SU-DHL-6 (cell line): ENCODE measurements around the gene SSR3.

Experiments
- H2AFZ ChIP-seq: fragments of 200-600 bp; sonication (generic); 2 replicates; pipeline ENCODE4 v1.6.1; 2014; ENCODE audit warnings: low read depth, mild to moderate bottlenecking, moderate library complexity, mixed read lengths, antibody characterized with exemption, low read length; ENCODE audit not compliant: severe bottlenecking
- H3F3A ChIP-seq: fragments of 200-600 bp; shearing (Covaris generic); 2 replicates; pipeline ENCODE4 v1.6.0; 2016; ENCODE audit warnings: antibody characterized with exemption, mild to moderate bottlenecking; ENCODE audit not compliant: insufficient read depth
- H3K27ac ChIP-seq: fragments of 200-600 bp; sonication (generic); 2 replicates; pipeline ENCODE4 v1.5.1; 2016; ENCODE audit warnings: low read depth, mild to moderate bottlenecking, low read length, moderate library complexity, mixed read lengths
- H3K27me3 ChIP-seq: fragments of 200-600 bp; sonication (generic), shearing (Covaris generic); 2 replicates; pipeline ENCODE4 v1.6.0; 2014; ENCODE audit warnings: mild to moderate bottlenecking, low read length
- H3K36me3 ChIP-seq: fragments of 200-600 bp; sonication (generic); 2 replicates; pipeline ENCODE4 v1.6.1; 2014; ENCODE audit warnings: mild to moderate bottlenecking, low read length, mixed read lengths
- H3K4me2 ChIP-seq: fragments of 300-600, 200-600 bp; shearing (Covaris generic), sonication (generic); 2 replicates; pipeline ENCODE4 v1.6.0; 2014; ENCODE audit warnings: low read length, low read depth, mild to moderate bottlenecking; ENCODE audit not compliant: poor library complexity, severe bottlenecking
- H3K4me3 ChIP-seq: fragments of 200-600 bp; sonication (generic); 2 replicates; pipeline ENCODE4 v1.5.1; 2014; ENCODE audit warnings: antibody characterized with exemption, low read length, mild to moderate bottlenecking, mixed read lengths; ENCODE audit not compliant: insufficient read depth, poor library complexity, severe bottlenecking
- H3K79me2 ChIP-seq: fragments of 200-600 bp; sonication (generic); 2 replicates; pipeline ENCODE4 v1.6.1; 2014; ENCODE audit warnings: mild to moderate bottlenecking, low read length, moderate library complexity; ENCODE audit not compliant: insufficient read depth
- H3K9ac ChIP-seq: fragments of 200-600 bp; sonication (generic); 2 replicates; pipeline ENCODE4 v1.7.0; 2014; ENCODE audit warnings: mild to moderate bottlenecking, low read length
- H3K9me2 ChIP-seq: fragments of 200-600 bp; sonication (generic); replicated peaks from 2 replicates; pipeline ENCODE4 v1.6.1; 2014; ENCODE audit warnings: low read length; ENCODE audit not compliant: insufficient read depth
- H3K9me3 ChIP-seq: fragments of 200-600 bp; sonication (generic); 2 replicates; pipeline ENCODE4 v1.6.1; 2014; ENCODE audit warnings: low read length, mixed read lengths; ENCODE audit not compliant: insufficient read depth
- H4K20me1 ChIP-seq: fragments of 200-600 bp; sonication (generic); 2 replicates; pipeline ENCODE4 v1.6.1; 2014; ENCODE audit warnings: low read depth, mild to moderate bottlenecking, antibody characterized with exemption, low read length, moderate library complexity, mixed read lengths
- CTCF ChIP-seq: fragments of 200-600 bp; sonication (generic); IDR thresholded peaks from one replicate; pipeline ENCODE4 v1.5.1; 2017; ENCODE audit warnings: antibody characterized with exemption, mild to moderate bottlenecking, low read length, moderate library complexity; ENCODE audit not compliant: insufficient read depth, poor library complexity, severe bottlenecking
- EZH2phosphoT487 ChIP-seq: fragments of 200-600 bp; sonication (generic), shearing (Covaris generic); conservative IDR thresholded peaks from 2 replicates; pipeline ENCODE4 v1.6.1; 2018; ENCODE audit warnings: mild to moderate bottlenecking, antibody characterized with exemption, low read length, moderate library complexity, mixed read lengths

SSR3 gene

GRCh38 chr3:156602424-156602823 lies 47.5 kb upstream of the SSR3 start:
- no peak overlapping the region for H3K27ac ChIP-seq
- H3K9ac ChIP-seq, result no peak overlapping the region
- no peak overlapping the region for H3K4me3 ChIP-seq
- H3K79me2 ChIP-seq, result no peaks in the 10 kb centered on the region
- TF ChIP-seq CTCF, result no peak
- no peak for TF ChIP-seq EZH2phosphoT487
- no peak overlapping the region for H3K4me2 ChIP-seq
- H2AFZ ChIP-seq, result no peak overlapping the region
- H3F3A ChIP-seq, result no peaks in the 10 kb centered on the region
- H3K9me3 ChIP-seq, result no peaks in the 10 kb centered on the region
- no peaks in the 10 kb centered on the region for H3K36me3 ChIP-seq
- H3K27me3 ChIP-seq, result no peaks in the 10 kb centered on the region
- no peaks in the 10 kb centered on the region for H3K9me2 ChIP-seq
- H4K20me1 ChIP-seq, result no peaks in the 10 kb centered on the region

- TF ChIP-seq EZH2phosphoT487 (no peak), CTCF (no peak)
- no peaks in the 10 kb centered on the region for H3K79me2 ChIP-seq
- no peaks in the 10 kb centered on the region for H4K20me1 ChIP-seq
- no peak overlapping the region for H3K4me2 ChIP-seq
- no peak overlapping the region for H3K9ac ChIP-seq
- no peak overlapping the region for H2AFZ ChIP-seq
- no peak overlapping the region for H3K27ac ChIP-seq
- H3K36me3 ChIP-seq, result no peaks in the 10 kb centered on the region
- no peaks in the 10 kb centered on the region for H3F3A ChIP-seq
- no peak overlapping the region for H3K4me3 ChIP-seq
- H3K27me3 ChIP-seq, result no peaks in the 10 kb centered on the region
- no peaks in the 10 kb centered on the region for H3K9me3 ChIP-seq
- H3K9me2 ChIP-seq, result no peaks in the 10 kb centered on the region
Observed at GRCh38 chr3:156601497-156601896, 46.6 kb upstream of the SSR3 start.

- H3K9me2 ChIP-seq, result no peaks in the 10 kb centered on the region
- no peak for TF ChIP-seq CTCF
- TF ChIP-seq EZH2phosphoT487, result no peak
- no peak overlapping the region for H3K4me3 ChIP-seq
- H3K27me3 ChIP-seq, result no peaks in the 10 kb centered on the region
- no peaks in the 10 kb centered on the region for H3K36me3 ChIP-seq
- H3F3A ChIP-seq, result no peaks in the 10 kb centered on the region
- no peak overlapping the region for H3K27ac ChIP-seq
- H3K9ac ChIP-seq, result no peak overlapping the region
- no peak overlapping the region for H3K4me2 ChIP-seq
- no peaks in the 10 kb centered on the region for H3K9me3 ChIP-seq
- H4K20me1 ChIP-seq, result no peaks in the 10 kb centered on the region
- no peaks in the 10 kb centered on the region for H3K79me2 ChIP-seq
- no peak overlapping the region for H2AFZ ChIP-seq
Observed at GRCh38 chr3:156600834-156601233, 45.9 kb upstream of the SSR3 start.
